ENCODE data around the gene RABGAP1L. TPM values are rescaled to one million over a fixed set of nuclear protein-coding genes. Genes with fewer than 3 reads are reported as not detected.

RABGAP1L gene
- total RNA-seq, 2 experiments from 2014 or later: 98.1 to 158 TPM

- Histone ChIP-seq H3K27ac (ENCODE audit: low read depth, low read length, poor library complexity, severe bottlenecking) (no peak overlapping the region), H3K9me3 (ENCODE audit: low read length) (no peaks in the 10 kb centered on the region), H3K4me3 (ENCODE audit: low read depth, low read length, poor library complexity, severe bottlenecking) (no peak overlapping the region), H3K4me1 (ENCODE audit: insufficient read depth, low read length, poor library complexity, severe bottlenecking) (no peaks in the 10 kb centered on the region), H4K20me1 (ENCODE audit: insufficient read depth, low read length) (no peaks in the 10 kb centered on the region), H3K79me2 (ENCODE audit: insufficient read depth, low read depth, low read length) (no peaks in the 10 kb centered on the region), H2AFZ (ENCODE audit: low read length) (no peak overlapping the region), H3K4me2 (ENCODE audit: low read length) (no peak overlapping the region), H3K9me2 (ENCODE audit: insufficient read depth, low read length) (0 out of 2 replicates have a peak, but pooled peaks cover 7% of the 10 kb centered on the region), H3K36me3 (ENCODE audit: insufficient read depth, low read length) (no peaks in the 10 kb centered on the region)
- ChIA-PET CTCF (ENCODE audit: unreplicated experiment) (no interaction called here), POLR2A (interaction anchor here (1.5 kb wide), 1 partner anchor 165 kb away, joined by 5 read pairs; no protein-coding TSS in a partner anchor)
- no peak for DNase-seq (ENCODE audit: low spot score)
- BruUV-seq (replicated peaks): no TSS peak
- no peak for TF ChIP-seq CTCF (conservative IDR thresholded peaks at IDR 0.05; ENCODE audit: low read length)
- intact Hi-C loops (cut with micrococcal nuclease; ENCODE audit: unreplicated experiment): no loop called here
These were observed 268.7 kb downstream of the RABGAP1L start for GRCh38 chr1:174428033-174428432.

GRCh38 chr1:174428739-174429138 is 269.4 kb downstream of the RABGAP1L start:
- Histone ChIP-seq H4K20me1 (ENCODE audit: insufficient read depth, low read length) (no peaks in the 10 kb centered on the region), H2AFZ (ENCODE audit: low read length) (no peak overlapping the region), H3K79me2 (ENCODE audit: insufficient read depth, low read depth, low read length) (no peaks in the 10 kb centered on the region), H3K4me2 (ENCODE audit: low read length) (no peak overlapping the region), H3K9me3 (ENCODE audit: low read length) (no peaks in the 10 kb centered on the region), H3K36me3 (ENCODE audit: insufficient read depth, low read length) (no peaks in the 10 kb centered on the region), H3K4me1 (ENCODE audit: insufficient read depth, low read length, poor library complexity, severe bottlenecking) (no peaks in the 10 kb centered on the region), H3K4me3 (ENCODE audit: low read depth, low read length, poor library complexity, severe bottlenecking) (no peak overlapping the region), H3K9me2 (ENCODE audit: insufficient read depth, low read length) (no peaks in the 10 kb centered on the region), H3K27ac (ENCODE audit: low read depth, low read length, poor library complexity, severe bottlenecking) (no peak overlapping the region)
- no TSS peak for BruUV-seq (replicated peaks)
- ChIA-PET CTCF (ENCODE audit: unreplicated experiment) (no interaction called here), POLR2A (interaction anchor here (0.6 to 1.5 kb wide), 4 partner anchors 9 to 166 kb away, joined by 3 to 5 read pairs (median 4); no protein-coding TSS in a partner anchor)
- TF ChIP-seq EZH2phosphoT487 (IDR thresholded peaks at IDR 0.05; ENCODE audit: borderline replicate concordance, low read depth, low read length) (no peak), CTCF (conservative IDR thresholded peaks at IDR 0.05; ENCODE audit: low read length) (no peak)
- no peak for DNase-seq (ENCODE audit: low spot score)
- intact Hi-C loops (cut with micrococcal nuclease; ENCODE audit: unreplicated experiment): no loop called here

- BruUV-seq (replicated peaks): no TSS peak
- Histone ChIP-seq H3K4me3 (ENCODE audit: low read depth, low read length, poor library complexity, severe bottlenecking) (no peak overlapping the region), H2AFZ (ENCODE audit: low read length) (no peak overlapping the region), H3K79me2 (ENCODE audit: insufficient read depth, low read depth, low read length) (no peaks in the 10 kb centered on the region), H3K36me3 (ENCODE audit: insufficient read depth, low read length) (no peaks in the 10 kb centered on the region; the same call in 1 of the 2 replicates), H3K9me3 (ENCODE audit: low read length) (no peaks in the 10 kb centered on the region), H3K4me2 (ENCODE audit: low read length) (no peak overlapping the region), H4K20me1 (ENCODE audit: insufficient read depth, low read length) (no peaks in the 10 kb centered on the region), H3K9me2 (ENCODE audit: insufficient read depth, low read length) (no peaks in the 10 kb centered on the region), H3K27ac (ENCODE audit: low read depth, low read length, poor library complexity, severe bottlenecking) (no peak overlapping the region), H3K4me1 (ENCODE audit: insufficient read depth, low read length, poor library complexity, severe bottlenecking) (no peaks in the 10 kb centered on the region)
- CTCF ChIA-PET (ENCODE audit: unreplicated experiment): no interaction called here
- TF ChIP-seq EZH2phosphoT487 (IDR thresholded peaks at IDR 0.05; ENCODE audit: borderline replicate concordance, low read depth, low read length) (no peak), CTCF (conservative IDR thresholded peaks at IDR 0.05; ENCODE audit: low read length) (no peak)
- POLR2A ChIA-PET: interaction anchor here (0.5 kb wide), 1 partner anchor 476 kb away, joined by 5 read pairs; no protein-coding TSS in a partner anchor
- no peak for DNase-seq (ENCODE audit: low spot score)
- intact Hi-C loops (cut with micrococcal nuclease; ENCODE audit: unreplicated experiment): no loop called here
These were observed 274.1 kb downstream of the RABGAP1L start for GRCh38 chr1:174433451-174433850.

Measured in OCI-LY7 (cell line).